ENCODE measurements around the gene TMPRSS12.

GRCh38 chr12:50799908-50800307 is 42.8 kb upstream of the TMPRSS12 start:
- TF ChIP-seq CTCF (IDR thresholded peaks at IDR 0.05) = no peak
- TF ChIP-seq POLR2AphosphoS5 (IDR thresholded peaks at IDR 0.05) = no peak
- no peak for TF ChIP-seq POLR2A (IDR thresholded peaks at IDR 0.05)

All from gastroesophageal sphincter (tissue), 3 donors.